GM12874 (cell line): ENCODE measurements around the gene CALCOCO2.

Experiments used
- TF ChIP-seq, protein P1 (sequence below): IDR thresholded peaks from 2 replicates; pipeline ENCODE4 v1.5.1; 2011; ENCODE audit warnings: low read depth, mild to moderate bottlenecking, control low read depth, low read length, moderate library complexity; ENCODE audit not compliant: insufficient read depth

The CALCOCO2 gene

GRCh38 chr17:48816438-48816773, 14.4 kb upstream of the CALCOCO2 start:
- TF ChIP-seq, protein P1, sequence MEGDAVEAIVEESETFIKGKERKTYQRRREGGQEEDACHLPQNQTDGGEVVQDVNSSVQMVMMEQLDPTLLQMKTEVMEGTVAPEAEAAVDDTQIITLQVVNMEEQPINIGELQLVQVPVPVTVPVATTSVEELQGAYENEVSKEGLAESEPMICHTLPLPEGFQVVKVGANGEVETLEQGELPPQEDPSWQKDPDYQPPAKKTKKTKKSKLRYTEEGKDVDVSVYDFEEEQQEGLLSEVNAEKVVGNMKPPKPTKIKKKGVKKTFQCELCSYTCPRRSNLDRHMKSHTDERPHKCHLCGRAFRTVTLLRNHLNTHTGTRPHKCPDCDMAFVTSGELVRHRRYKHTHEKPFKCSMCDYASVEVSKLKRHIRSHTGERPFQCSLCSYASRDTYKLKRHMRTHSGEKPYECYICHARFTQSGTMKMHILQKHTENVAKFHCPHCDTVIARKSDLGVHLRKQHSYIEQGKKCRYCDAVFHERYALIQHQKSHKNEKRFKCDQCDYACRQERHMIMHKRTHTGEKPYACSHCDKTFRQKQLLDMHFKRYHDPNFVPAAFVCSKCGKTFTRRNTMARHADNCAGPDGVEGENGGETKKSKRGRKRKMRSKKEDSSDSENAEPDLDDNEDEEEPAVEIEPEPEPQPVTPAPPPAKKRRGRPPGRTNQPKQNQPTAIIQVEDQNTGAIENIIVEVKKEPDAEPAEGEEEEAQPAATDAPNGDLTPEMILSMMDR: no peak

DNA sequence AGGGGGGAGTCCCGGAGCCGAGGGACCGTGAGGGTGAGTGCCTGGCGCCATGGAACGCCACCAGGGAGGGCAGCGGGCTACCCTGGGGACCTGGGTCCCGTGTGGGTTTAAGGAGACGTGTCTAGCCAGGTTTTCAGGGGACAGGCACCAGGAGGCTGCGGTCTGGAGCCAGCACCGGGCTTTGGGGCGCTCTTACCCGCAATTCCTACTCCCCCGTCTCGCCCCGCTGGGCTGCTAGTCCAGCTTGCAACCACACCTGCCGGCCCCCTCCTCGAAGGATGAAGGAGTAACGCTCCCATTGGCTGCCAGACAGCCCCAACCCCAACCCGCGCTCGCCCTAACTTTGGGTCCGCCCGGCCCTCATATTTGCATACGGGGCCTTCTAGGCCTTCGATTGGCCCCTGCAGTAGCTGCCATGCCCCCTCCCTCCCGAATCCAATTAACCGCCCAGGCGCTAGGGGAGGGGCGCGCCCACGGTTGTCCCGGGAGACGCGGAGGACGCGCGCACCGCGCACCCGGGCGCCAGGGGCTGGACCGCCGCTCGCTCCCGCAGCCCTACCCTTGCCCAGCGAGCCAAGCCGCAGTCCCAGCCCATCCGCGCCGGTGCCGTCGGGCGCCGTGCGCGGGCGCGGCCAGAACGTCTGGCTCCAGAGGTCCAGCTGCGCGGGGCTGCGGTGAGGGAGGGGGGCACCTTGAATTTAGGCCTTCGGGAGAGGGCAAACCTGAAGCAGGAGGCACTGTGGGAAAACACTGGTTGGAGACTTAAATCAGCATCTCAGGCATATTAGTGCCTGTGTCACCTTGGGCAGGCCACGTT, 13.9 kb upstream of the CALCOCO2 start, which contains the start of gene TTLL6:
TTLL6 (minus strand) TSS at position 456 of the 817 bp plus-strand sequence; CDS start at position 299, 157 bp downstream.
- TF ChIP-seq, protein P1: no peak

- TF ChIP-seq, protein P1: no peak
Measured at GRCh38 chr17:48818361-48818841, 12.4 kb upstream of the CALCOCO2 start.

- TF ChIP-seq, protein P1: no peak
Measured at GRCh38 chr17:48819466-48819865, 11.4 kb upstream of the CALCOCO2 start.

DNA sequence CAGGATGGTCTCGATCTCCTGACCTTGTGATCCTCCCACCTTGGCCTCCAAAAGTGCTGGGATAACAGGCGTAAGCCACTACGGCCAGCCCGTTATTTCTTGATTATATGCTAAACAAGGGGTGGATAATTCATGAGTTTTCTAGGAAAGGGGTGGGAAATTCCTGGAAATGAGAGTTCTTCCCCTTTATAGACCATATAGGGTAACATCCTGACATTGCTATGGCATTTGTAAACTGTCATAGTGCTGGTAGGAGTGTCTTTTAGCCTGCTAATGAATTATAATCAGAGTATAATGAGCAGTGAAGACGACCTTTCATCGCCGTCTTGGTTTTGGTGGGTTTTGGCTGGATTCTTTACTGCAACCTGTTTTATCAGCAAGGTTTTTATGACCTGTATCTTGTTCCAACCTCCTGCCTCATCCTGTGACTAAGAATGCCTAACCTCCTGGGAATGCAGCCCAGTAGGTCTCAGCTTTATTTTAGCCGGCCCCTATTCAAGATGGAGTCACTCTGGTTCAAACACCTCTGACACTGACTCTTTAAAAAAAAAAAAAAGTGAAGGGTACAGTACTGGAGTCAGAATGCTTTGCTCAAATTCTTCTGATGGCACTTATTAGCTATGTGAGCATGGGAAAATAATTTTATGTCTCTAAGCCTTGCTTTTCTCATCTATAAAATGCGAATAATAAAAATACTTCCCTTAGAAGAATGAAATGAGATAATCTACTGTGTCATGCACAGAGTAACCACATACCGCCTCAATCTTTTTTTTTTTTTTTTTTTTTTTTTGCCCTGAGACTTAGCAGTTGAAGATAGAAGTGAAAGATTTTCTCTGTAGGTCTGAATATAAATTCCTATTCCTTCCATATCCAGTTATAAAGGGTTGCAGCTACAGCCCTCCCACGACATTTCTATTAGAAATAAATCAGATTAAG, 5.1 kb upstream of the CALCOCO2 start:
- TF ChIP-seq, protein P1: no peak

DNA sequence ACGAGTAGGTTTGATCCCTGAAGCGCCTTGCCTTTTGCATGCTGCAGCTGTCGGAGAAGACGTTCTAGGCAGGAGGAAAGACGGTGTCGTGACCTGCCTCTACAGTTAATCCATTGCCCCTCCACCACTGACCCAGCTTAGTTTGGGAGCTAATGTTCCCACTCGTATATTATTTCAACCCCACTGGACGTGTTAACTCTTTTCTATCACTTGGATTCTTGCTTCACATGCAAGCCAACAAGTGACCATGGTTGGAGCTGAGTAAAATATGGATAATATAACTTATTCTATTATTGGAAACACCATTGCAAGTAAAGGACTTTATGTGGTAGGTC, 681 bp downstream of the CALCOCO2 start:
- TF ChIP-seq, protein P1: no peak

DNA sequence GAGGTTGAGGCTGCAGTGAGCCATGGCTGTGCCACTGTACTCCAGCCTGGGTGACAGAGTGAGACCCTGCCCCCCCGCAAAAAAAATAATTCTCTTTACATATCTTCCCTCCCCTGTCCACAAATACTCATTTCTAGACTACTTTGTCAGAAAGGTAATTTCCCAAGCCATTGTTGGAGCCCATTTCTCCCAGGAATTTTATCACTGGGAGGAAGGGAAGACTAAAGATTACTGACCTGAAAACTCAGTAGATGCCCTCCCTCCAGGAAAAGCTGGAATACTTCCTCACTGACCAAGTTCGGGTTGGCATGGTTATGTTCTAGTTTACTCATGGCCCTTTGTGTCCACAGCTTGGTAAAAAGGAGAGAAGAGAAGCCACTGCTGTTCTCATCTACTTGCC, 4.1 kb downstream of the CALCOCO2 start:
- TF ChIP-seq, protein P1: no peak
